ENCODE results near the gene OGA. TPM values are rescaled to one million over a fixed set of nuclear protein-coding genes. Genes with fewer than 3 reads are reported as not detected.

Gene OGA
- total and polyA plus RNA-seq, 7 donors: 15.7 to 143 (median 124) TPM

- no peaks in the 10 kb centered on the region for H3K9me3 ChIP-seq
- peaks cover 0 to 5% (median 0%) of the 10 kb centered on the region in 3 donors for H3K27me3 ChIP-seq
- H3K4me1 ChIP-seq: peaks cover 0 to 38% (median 34%) of the 10 kb centered on the region in 4 donors
- intact Hi-C loops (cut with DNase I): loop anchor here (5.0 kb wide), 1 partner anchor 170 kb away; no protein-coding TSS in a partner anchor
- H3K36me3 ChIP-seq: peaks cover 0 to 1% (median 0%) of the 10 kb centered on the region in 4 donors
- no peak overlapping the region for H3K4me3 ChIP-seq
- DNase-seq: no peak
- TF ChIP-seq POLR2AphosphoS5 (IDR thresholded peaks at IDR 0.05) (no peak), EP300 (IDR thresholded peaks at IDR 0.05) (no peak), POLR2A (IDR thresholded peaks at IDR 0.05) (no peak), CTCF (IDR thresholded peaks at IDR 0.05) (no peak)
- no peak overlapping the region for H3K27ac ChIP-seq
These were observed 23.6 kb upstream of the OGA start for GRCh38 chr10:101841826-101842225.

- Histone ChIP-seq H3K27ac (no peak overlapping the region), H3K36me3 (no peaks in the 10 kb centered on the region), H3K4me1 (peaks cover 0 to 38% (median 34%) of the 10 kb centered on the region in 4 donors), H3K27me3 (peaks cover 0 to 5% (median 0%) of the 10 kb centered on the region in 3 donors), H3K4me3 (peak overlapping the region in 3 of 4 donors; percentile 26 to 37 (median 37)), H3K9me3 (no peaks in the 10 kb centered on the region)
- 3% methylated on average over 46 of the region's 46 CpGs for WGBS, 2 donors
- DNase-seq: peak; percentile 80
- intact Hi-C loops (cut with DNase I): loop anchor here (5.0 kb wide), 1 partner anchor 171 kb away; no protein-coding TSS in a partner anchor
- TF ChIP-seq POLR2AphosphoS5 (IDR thresholded peaks at IDR 0.05) (no peak), CTCF (IDR thresholded peaks at IDR 0.05) (peak; percentile 21 to 81 (median 49))
These were observed 22.7 kb upstream of the OGA start for GRCh38 chr10:101840741-101841453.

- Histone ChIP-seq H3K4me3 (peak overlapping the region in 3 of 4 donors; percentile 21 to 37 (median 37)), H3K4me1 (peaks cover 0 to 38% (median 34%) of the 10 kb centered on the region in 4 donors), H3K27ac (no peak overlapping the region), H3K9me3 (no peaks in the 10 kb centered on the region), H3K36me3 (no peaks in the 10 kb centered on the region), H3K27me3 (peaks cover 0 to 5% (median 0%) of the 10 kb centered on the region in 3 donors)
- DNase-seq: no peak
- TF ChIP-seq EP300 (IDR thresholded peaks at IDR 0.05) (no peak), POLR2A (IDR thresholded peaks at IDR 0.05) (no peak), POLR2AphosphoS5 (IDR thresholded peaks at IDR 0.05) (no peak)
- 2 to 4% methylated on average over 19 of the region's 19 CpGs for WGBS, 2 donors
- intact Hi-C loops (cut with DNase I): loop anchor here (5.0 kb wide), 1 partner anchor 172 kb away; no protein-coding TSS in a partner anchor
These were observed 21.9 kb upstream of the OGA start for GRCh38 chr10:101840102-101840684.

- no peak overlapping the region for H3K27ac ChIP-seq
- peaks cover 0 to 38% (median 34%) of the 10 kb centered on the region in 4 donors for H3K4me1 ChIP-seq
- peaks cover 0 to 5% (median 0%) of the 10 kb centered on the region in 3 donors for H3K27me3 ChIP-seq
- DNase-seq: no peak
- no peak for TF ChIP-seq POLR2A (IDR thresholded peaks at IDR 0.05)
- no peak for TF ChIP-seq CTCF (IDR thresholded peaks at IDR 0.05)
- no peak for TF ChIP-seq EP300 (IDR thresholded peaks at IDR 0.05)
- TF ChIP-seq POLR2AphosphoS5 (IDR thresholded peaks at IDR 0.05): no peak
- no peaks in the 10 kb centered on the region for H3K9me3 ChIP-seq
- H3K4me3 ChIP-seq: peak overlapping the region in 3 of 4 donors; percentile 21 to 37 (median 37)
- H3K36me3 ChIP-seq: no peaks in the 10 kb centered on the region
- intact Hi-C loops (cut with DNase I): loop anchor here (5.0 kb wide), 2 partner anchors 173 to 233 kb away; no protein-coding TSS in a partner anchor
- WGBS, 2 donors: 13 to 20% methylated on average over 36 of the region's 36 CpGs
These were observed 21.3 kb upstream of the OGA start for GRCh38 chr10:101839416-101840063.

- Histone ChIP-seq H3K4me3 (no peak overlapping the region), H3K9me3 (no peaks in the 10 kb centered on the region), H3K4me1 (peaks cover 0 to 33% (median 30%) of the 10 kb centered on the region in 4 donors), H3K36me3 (no peaks in the 10 kb centered on the region), H3K27ac (no peak overlapping the region), H3K27me3 (peaks cover 0 to 5% (median 0%) of the 10 kb centered on the region in 3 donors)
- DNase-seq: no peak
- intact Hi-C loops (cut with DNase I): loop anchor here (5.0 kb wide), 1 partner anchor 233 kb away; no protein-coding TSS in a partner anchor
- WGBS, 2 donors: 89 to 95% methylated on average over 1 of the region's 1 CpG
- TF ChIP-seq EP300 (IDR thresholded peaks at IDR 0.05) (no peak), POLR2AphosphoS5 (IDR thresholded peaks at IDR 0.05) (no peak), POLR2A (IDR thresholded peaks at IDR 0.05) (no peak), CTCF (IDR thresholded peaks at IDR 0.05) (no peak)
These were observed 20.8 kb upstream of the OGA start for GRCh38 chr10:101839002-101839401.
